Activated CD8-positive, alpha-beta T cell treated with anti-CD3 and anti-CD28 coated beads, Interleukin-2, amount 10 ng/mL, durations not matched to agents 7 days and 5 days (primary cell): ENCODE measurements around the gene SEMA5A. TPM values are rescaled to one million over a fixed set of nuclear protein-coding genes. Genes with fewer than 3 reads are reported as not detected.

Source experiments
- ATAC-seq: fragments of 150-1000 bp; cut with Tn5 transposase; one replicate; pipeline ENCODE4 v1.10.0; 2021; ENCODE audit warnings: moderate library complexity
- CTCF ChIA-PET: fragments of 350-600 bp; sonication (Branson Sonifier 250); formaldehyde crosslinking; loops from one replicate; lab custom pipeline; 2021; ENCODE audit warnings: antibody characterized with exemption; lab: Charles Lee
- POLR2A ChIA-PET: fragments of 350-600 bp; sonication (Branson Sonifier 250); formaldehyde crosslinking; loops from one replicate; lab custom pipeline; 2021; ENCODE audit warnings: antibody characterized with exemption; lab: Charles Lee
- DNase-seq: peaks from one replicate; pipeline ENCODE4 v3.0.0-alpha.2; 2020
- H3K27ac Mint-ChIP-seq: one replicate; pipeline ENCODE4 v1.8.0; 2021; ENCODE audit warnings: mild to moderate bottlenecking, mixed read lengths
- H3K27me3 Mint-ChIP-seq: one replicate; pipeline ENCODE4 v1.8.0; 2021; ENCODE audit warnings: low read depth, mixed read lengths
- H3K36me3 Mint-ChIP-seq: one replicate; pipeline ENCODE4 v1.8.0; 2021; ENCODE audit warnings: low read depth, mixed read lengths
- H3K4me1 Mint-ChIP-seq: one replicate; pipeline ENCODE4 v1.8.0; 2021; ENCODE audit warnings: low read depth, mixed read lengths
- H3K4me3 Mint-ChIP-seq: one replicate; pipeline ENCODE4 v1.8.0; 2021; ENCODE audit warnings: mild to moderate bottlenecking, mixed read lengths
- H3K9me3 Mint-ChIP-seq: one replicate; pipeline ENCODE4 v1.8.0; 2022; ENCODE audit warnings: mixed read lengths; ENCODE audit not compliant: insufficient read depth
- total RNA-seq, 2 experiments: library from RNA; stranded (reverse); gene quantifications; one replicate each; pipeline ENCODE4 v1.2.3, GENCODE V29; 2021

Gene SEMA5A
- total RNA-seq, 2 experiments from 2014 or later = not detected

GRCh38 chr5:9052421-9052820 is 493.5 kb downstream of the SEMA5A start:
- H3K36me3 Mint-ChIP-seq = no peaks in the 10 kb centered on the region
- no peaks in the 10 kb centered on the region for H3K27me3 Mint-ChIP-seq
- DNase-seq (no peak), ATAC-seq (no peak)
- ChIA-PET CTCF (interaction anchor here (0.6 kb wide), 1 partner anchor 168 kb away, joined by 3 read pairs; no protein-coding TSS in a partner anchor), POLR2A (no interaction called here)
- no peaks in the 10 kb centered on the region for H3K4me1 Mint-ChIP-seq
- H3K27ac Mint-ChIP-seq = no peak overlapping the region
- no peak overlapping the region for H3K4me3 Mint-ChIP-seq
- H3K9me3 Mint-ChIP-seq = no peaks in the 10 kb centered on the region

GRCh38 chr5:9051779-9052178 is 494.1 kb downstream of the SEMA5A start:
- H3K4me3 Mint-ChIP-seq = no peak overlapping the region

GRCh38 chr5:9047932-9048331 is 497.9 kb downstream of the SEMA5A start:
- no peaks in the 10 kb centered on the region for H3K4me1 Mint-ChIP-seq
- CTCF ChIA-PET = no interaction called here
- DNase-seq (no peak), ATAC-seq (no peak)
- no peak overlapping the region for H3K4me3 Mint-ChIP-seq
- POLR2A ChIA-PET = no interaction called here
- H3K36me3 Mint-ChIP-seq = no peaks in the 10 kb centered on the region
- no peaks in the 10 kb centered on the region for H3K27me3 Mint-ChIP-seq
- no peaks in the 10 kb centered on the region for H3K9me3 Mint-ChIP-seq
- H3K27ac Mint-ChIP-seq = no peak overlapping the region

More at GRCh38 chr5:9051779-9052178, 494.1 kb downstream of the SEMA5A start:
- no peaks in the 10 kb centered on the region for H3K27me3 Mint-ChIP-seq
- no peaks in the 10 kb centered on the region for H3K4me1 Mint-ChIP-seq
- H3K36me3 Mint-ChIP-seq = no peaks in the 10 kb centered on the region
- ChIA-PET POLR2A (no interaction called here), CTCF (no interaction called here)
- H3K9me3 Mint-ChIP-seq = no peaks in the 10 kb centered on the region
- ATAC-seq = no peak
- no peak for DNase-seq
- H3K27ac Mint-ChIP-seq = no peak overlapping the region

GRCh38 chr5:9046756-9047481 is 499.0 kb downstream of the SEMA5A start:
- Mint-ChIP-seq H3K4me1 (no peaks in the 10 kb centered on the region), H3K36me3 (no peaks in the 10 kb centered on the region), H3K9me3 (no peaks in the 10 kb centered on the region), H3K27ac (no peak overlapping the region), H3K4me3 (no peak overlapping the region), H3K27me3 (no peaks in the 10 kb centered on the region)
- ChIA-PET POLR2A (no interaction called here), CTCF (no interaction called here)
- DNase-seq = no peak
- no peak for ATAC-seq

GRCh38 chr5:9045946-9046345 is 499.9 kb downstream of the SEMA5A start:
- no peak for ATAC-seq

GRCh38 chr5:9042241-9042640 is 503.6 kb downstream of the SEMA5A start:
- Mint-ChIP-seq H3K27ac (no peak overlapping the region), H3K4me3 (no peak overlapping the region), H3K36me3 (no peaks in the 10 kb centered on the region), H3K27me3 (no peaks in the 10 kb centered on the region), H3K4me1 (no peaks in the 10 kb centered on the region), H3K9me3 (no peaks in the 10 kb centered on the region)
- CTCF ChIA-PET = no interaction called here
- DNase-seq = no peak
- POLR2A ChIA-PET = no interaction called here
- ATAC-seq = no peak

More at GRCh38 chr5:9045946-9046345, 499.9 kb downstream of the SEMA5A start:
- POLR2A ChIA-PET = no interaction called here
- DNase-seq = no peak
- Mint-ChIP-seq H3K9me3 (no peaks in the 10 kb centered on the region), H3K4me1 (no peaks in the 10 kb centered on the region), H3K4me3 (no peak overlapping the region), H3K27me3 (no peaks in the 10 kb centered on the region), H3K36me3 (no peaks in the 10 kb centered on the region), H3K27ac (no peak overlapping the region)
- CTCF ChIA-PET = no interaction called here

- no peaks in the 10 kb centered on the region for H3K27me3 Mint-ChIP-seq
- no peak overlapping the region for H3K27ac Mint-ChIP-seq
- no peaks in the 10 kb centered on the region for H3K36me3 Mint-ChIP-seq
- CTCF ChIA-PET = no interaction called here
- DNase-seq = no peak
- ATAC-seq = no peak
- no peaks in the 10 kb centered on the region for H3K4me1 Mint-ChIP-seq
- no peak overlapping the region for H3K4me3 Mint-ChIP-seq
- no peaks in the 10 kb centered on the region for H3K9me3 Mint-ChIP-seq
- POLR2A ChIA-PET = no interaction called here
Observed at GRCh38 chr5:9040475-9040874, 505.4 kb downstream of the SEMA5A start.

GRCh38 chr5:9037048-9037447 is 508.8 kb downstream of the SEMA5A start:
- H3K27ac Mint-ChIP-seq = no peak overlapping the region
- ChIA-PET CTCF (no interaction called here), POLR2A (no interaction called here)
- no peaks in the 10 kb centered on the region for H3K4me1 Mint-ChIP-seq
- DNase-seq (no peak), ATAC-seq (no peak)
- no peaks in the 10 kb centered on the region for H3K9me3 Mint-ChIP-seq
- no peaks in the 10 kb centered on the region for H3K36me3 Mint-ChIP-seq
- H3K4me3 Mint-ChIP-seq = no peak overlapping the region
- H3K27me3 Mint-ChIP-seq = no peaks in the 10 kb centered on the region

- no peak overlapping the region for H3K4me3 Mint-ChIP-seq
- ChIA-PET CTCF (no interaction called here), POLR2A (interaction anchor here (0.6 kb wide), 1 partner anchor 21 kb away, joined by 3 read pairs; no protein-coding TSS in a partner anchor)
- no peaks in the 10 kb centered on the region for H3K4me1 Mint-ChIP-seq
- H3K9me3 Mint-ChIP-seq = no peaks in the 10 kb centered on the region
- no peak for DNase-seq
- no peak overlapping the region for H3K27ac Mint-ChIP-seq
- H3K27me3 Mint-ChIP-seq = no peaks in the 10 kb centered on the region
- no peaks in the 10 kb centered on the region for H3K36me3 Mint-ChIP-seq
- ATAC-seq = no peak
Observed at GRCh38 chr5:9035346-9035745, 510.5 kb downstream of the SEMA5A start.

GRCh38 chr5:9034649-9035048 is 511.2 kb downstream of the SEMA5A start:
- no peak overlapping the region for H3K4me3 Mint-ChIP-seq
- ATAC-seq (no peak), DNase-seq (no peak)
- ChIA-PET POLR2A (no interaction called here), CTCF (no interaction called here)
- H3K27me3 Mint-ChIP-seq = no peaks in the 10 kb centered on the region
- H3K4me1 Mint-ChIP-seq = no peaks in the 10 kb centered on the region
- no peaks in the 10 kb centered on the region for H3K36me3 Mint-ChIP-seq
- H3K9me3 Mint-ChIP-seq = no peaks in the 10 kb centered on the region
- no peak overlapping the region for H3K27ac Mint-ChIP-seq

- Mint-ChIP-seq H3K9me3 (no peaks in the 10 kb centered on the region), H3K27me3 (no peaks in the 10 kb centered on the region), H3K27ac (no peak overlapping the region), H3K36me3 (no peaks in the 10 kb centered on the region), H3K4me3 (no peak overlapping the region), H3K4me1 (no peaks in the 10 kb centered on the region)
- POLR2A ChIA-PET = no interaction called here
- DNase-seq (no peak), ATAC-seq (no peak)
- CTCF ChIA-PET = no interaction called here
Observed at GRCh38 chr5:9033524-9033923, 512.4 kb downstream of the SEMA5A start.

GRCh38 chr5:9025942-9026341 is 519.9 kb downstream of the SEMA5A start:
- ATAC-seq = no peak
- Mint-ChIP-seq H3K27me3 (no peaks in the 10 kb centered on the region), H3K27ac (no peak overlapping the region), H3K4me3 (no peak overlapping the region), H3K36me3 (no peaks in the 10 kb centered on the region), H3K9me3 (peaks cover 18% of the 10 kb centered on the region), H3K4me1 (no peaks in the 10 kb centered on the region)
- DNase-seq = no peak
- ChIA-PET CTCF (no interaction called here), POLR2A (no interaction called here)

- Mint-ChIP-seq H3K9me3 (peaks cover 8% of the 10 kb centered on the region), H3K4me1 (no peaks in the 10 kb centered on the region), H3K36me3 (no peaks in the 10 kb centered on the region), H3K27me3 (no peaks in the 10 kb centered on the region), H3K27ac (no peak overlapping the region), H3K4me3 (no peak overlapping the region)
- POLR2A ChIA-PET = no interaction called here
- DNase-seq (no peak), ATAC-seq (no peak)
- CTCF ChIA-PET = no interaction called here
Observed at GRCh38 chr5:9020996-9021395, 524.9 kb downstream of the SEMA5A start.
